Vagina (tissue), 2 donors: Measurements from ENCODE around the gene CASQ1. TPM values are rescaled to one million over a fixed set of nuclear protein-coding genes. Genes with fewer than 3 reads are reported as not detected.

Source experiments
- DNase-seq, 2 donors: peaks; one replicate each; pipeline ENCODE4 v3.0.0-alpha.2; 2017; ENCODE audit errors: extremely low spot score in 2 of 2
- H3K27ac ChIP-seq: fragments of 200-600 bp; sonication (generic); one replicate; pipeline ENCODE4 v1.5.1; 2019
- H3K27me3 ChIP-seq: fragments of 200-600 bp; sonication (generic); one replicate; pipeline ENCODE4 v1.5.1; 2019
- H3K36me3 ChIP-seq, 2 donors: fragments of 200-600 bp; sonication (generic); one replicate each; pipeline ENCODE4 v1.5.1; 2017 to 2019
- H3K4me1 ChIP-seq: fragments of 200-600 bp; sonication (generic); one replicate; pipeline ENCODE4 v1.5.1; 2019
- H3K4me3 ChIP-seq, 2 donors: fragments of 200-600 bp; sonication (generic); 1 replicate in 1 of 2; 2 replicates in 1 of 2; pipeline ENCODE4 v1.5.1; 2016 to 2019
- H3K9me3 ChIP-seq: fragments of 200-600 bp; sonication (generic); one replicate; pipeline ENCODE4 v1.5.1; 2019
- POLR2A ChIP-seq, 2 donors: fragments of 450-650 bp; IDR thresholded peaks; one replicate each; pipeline ENCODE4 v1.6.1; 2017; ENCODE audit warnings: antibody characterized with exemption in 2 of 2, mild to moderate bottlenecking in 2 of 2, moderate library complexity in 2 of 2
- POLR2AphosphoS5 ChIP-seq, 2 donors: sonication (generic); formaldehyde crosslinking; IDR thresholded peaks; one replicate each; pipeline ENCODE4 v1.9.0; 2017; ENCODE audit warnings: antibody characterized with exemption in 2 of 2, mild to moderate bottlenecking in 2 of 2, low read depth in 1 of 2; ENCODE audit not compliant: insufficient read depth in 1 of 2
- intact Hi-C: fragments of 100-400 bp; cut with DNase I; formaldehyde crosslinking; loops from one replicate; pipeline ENCODE4 v1.15.1; 2023
- total RNA-seq: library from RNA; depleted of rRNA; stranded (reverse); fragments of >200 nt; gene quantifications from one replicate; pipeline ENCODE4 v1.2.3, GENCODE V29; 2016
- TF ChIP-seq, protein P1 (sequence below), 3 experiments: fragments of 450-650 bp in 2 of 3; fragments of 200-600 bp in 1 of 3; sonication (generic) in 1 of 3; IDR thresholded peaks; one replicate each; pipeline ENCODE4 v1.5.1; 2017 to 2019; ENCODE audit warnings: antibody characterized with exemption in 3 of 3, mild to moderate bottlenecking in 2 of 3, moderate library complexity in 2 of 3

CASQ1 gene
- total RNA-seq, 1 donor from 2014 or later, result not detected

DNA sequence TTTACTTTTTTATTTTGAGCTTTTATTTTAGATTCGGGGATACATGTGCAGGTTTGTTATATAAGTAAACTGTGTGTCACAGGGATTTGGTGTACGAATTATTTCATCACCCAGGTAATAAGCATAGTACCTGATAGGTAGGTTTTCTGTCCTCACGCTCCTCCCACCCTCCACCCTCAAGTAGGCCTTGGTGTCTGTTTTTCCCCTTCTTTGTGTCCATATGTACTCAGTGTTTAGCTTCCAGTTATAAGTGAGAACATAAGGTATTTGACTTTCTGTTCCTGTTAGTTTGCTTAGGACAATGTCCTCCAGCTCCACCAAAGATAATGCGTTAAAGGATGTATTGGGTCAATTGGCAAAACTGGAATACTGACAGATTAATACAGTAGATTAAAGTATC is 33.2 kb upstream of the CASQ1 start:
- Histone ChIP-seq H3K4me3 (no peak overlapping the region), H3K4me1 (no peaks in the 10 kb centered on the region), H3K9me3 (no peaks in the 10 kb centered on the region), H3K27me3 (no peaks in the 10 kb centered on the region), H3K36me3 (no peaks in the 10 kb centered on the region), H3K27ac (no peak overlapping the region)
- TF ChIP-seq, protein P1, sequence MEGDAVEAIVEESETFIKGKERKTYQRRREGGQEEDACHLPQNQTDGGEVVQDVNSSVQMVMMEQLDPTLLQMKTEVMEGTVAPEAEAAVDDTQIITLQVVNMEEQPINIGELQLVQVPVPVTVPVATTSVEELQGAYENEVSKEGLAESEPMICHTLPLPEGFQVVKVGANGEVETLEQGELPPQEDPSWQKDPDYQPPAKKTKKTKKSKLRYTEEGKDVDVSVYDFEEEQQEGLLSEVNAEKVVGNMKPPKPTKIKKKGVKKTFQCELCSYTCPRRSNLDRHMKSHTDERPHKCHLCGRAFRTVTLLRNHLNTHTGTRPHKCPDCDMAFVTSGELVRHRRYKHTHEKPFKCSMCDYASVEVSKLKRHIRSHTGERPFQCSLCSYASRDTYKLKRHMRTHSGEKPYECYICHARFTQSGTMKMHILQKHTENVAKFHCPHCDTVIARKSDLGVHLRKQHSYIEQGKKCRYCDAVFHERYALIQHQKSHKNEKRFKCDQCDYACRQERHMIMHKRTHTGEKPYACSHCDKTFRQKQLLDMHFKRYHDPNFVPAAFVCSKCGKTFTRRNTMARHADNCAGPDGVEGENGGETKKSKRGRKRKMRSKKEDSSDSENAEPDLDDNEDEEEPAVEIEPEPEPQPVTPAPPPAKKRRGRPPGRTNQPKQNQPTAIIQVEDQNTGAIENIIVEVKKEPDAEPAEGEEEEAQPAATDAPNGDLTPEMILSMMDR (IDR thresholded peaks at IDR 0.05), result no peak
- TF ChIP-seq POLR2AphosphoS5 (IDR thresholded peaks at IDR 0.05; ENCODE audit: insufficient read depth in 1 of 2, low read depth in 1 of 2) (no peak), POLR2A (IDR thresholded peaks at IDR 0.05) (no peak)
- DNase-seq, result no peak
- intact Hi-C loops, result loop anchor here (5.0 kb wide), 1 partner anchor 695 kb away; no protein-coding TSS in a partner anchor

DNA sequence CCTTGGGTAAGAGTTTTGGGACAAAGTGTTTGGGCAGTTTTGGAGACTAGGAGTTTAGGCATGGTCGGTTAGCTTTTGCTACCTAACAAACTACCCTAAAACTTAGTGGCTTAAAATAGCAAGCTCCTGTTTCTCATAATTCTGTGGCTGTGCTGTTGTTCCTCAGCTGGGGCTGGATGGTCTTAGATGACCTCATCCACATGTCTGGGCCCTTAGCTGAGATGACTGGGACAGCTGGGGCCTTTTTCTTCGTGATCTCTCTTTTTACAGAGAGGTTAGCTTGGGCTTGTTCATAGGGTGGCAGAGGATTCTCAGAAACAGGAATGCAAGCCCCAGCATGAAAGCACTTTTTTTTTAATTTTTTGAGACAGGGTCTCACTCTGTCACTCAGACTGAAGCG is 32.3 kb upstream of the CASQ1 start:
- Histone ChIP-seq H3K4me3 (no peak overlapping the region), H3K36me3 (no peaks in the 10 kb centered on the region), H3K27me3 (no peaks in the 10 kb centered on the region), H3K9me3 (no peaks in the 10 kb centered on the region), H3K27ac (no peak overlapping the region), H3K4me1 (no peaks in the 10 kb centered on the region)
- DNase-seq, result no peak
- TF ChIP-seq POLR2A (IDR thresholded peaks at IDR 0.05) (no peak), POLR2AphosphoS5 (IDR thresholded peaks at IDR 0.05; ENCODE audit: insufficient read depth in 1 of 2, low read depth in 1 of 2) (no peak)
- TF ChIP-seq, protein P1 (IDR thresholded peaks at IDR 0.05), result no peak
- intact Hi-C loops, result loop anchor here (5.0 kb wide), 1 partner anchor 694 kb away; no protein-coding TSS in a partner anchor

DNA sequence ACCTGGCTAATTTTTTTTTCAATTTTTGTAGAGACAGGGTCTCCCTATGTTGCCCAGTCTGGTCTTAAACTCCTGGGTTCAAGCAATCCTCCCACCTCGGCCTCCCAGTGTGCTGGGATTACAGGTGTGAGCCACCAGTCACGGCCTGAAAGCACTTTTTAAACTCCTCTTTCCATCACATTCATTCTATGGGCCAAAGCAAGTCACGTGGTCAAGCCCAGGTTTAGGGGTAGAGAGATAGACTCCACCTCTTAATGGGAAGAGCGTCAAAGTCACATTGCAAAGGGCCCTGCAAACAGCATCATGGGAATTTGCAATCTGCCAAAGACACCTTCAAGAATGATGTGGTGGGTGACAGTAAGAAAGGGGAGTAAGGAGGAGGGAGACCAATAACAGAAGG is 31.8 kb upstream of the CASQ1 start:
- Histone ChIP-seq H3K9me3 (no peaks in the 10 kb centered on the region), H3K36me3 (no peaks in the 10 kb centered on the region), H3K4me1 (no peaks in the 10 kb centered on the region), H3K27me3 (no peaks in the 10 kb centered on the region), H3K4me3 (no peak overlapping the region), H3K27ac (no peak overlapping the region)
- intact Hi-C loops, result loop anchor here (5.0 kb wide), 1 partner anchor 694 kb away; no protein-coding TSS in a partner anchor
- DNase-seq, result no peak
- TF ChIP-seq POLR2AphosphoS5 (IDR thresholded peaks at IDR 0.05; ENCODE audit: insufficient read depth in 1 of 2, low read depth in 1 of 2) (no peak), POLR2A (IDR thresholded peaks at IDR 0.05) (no peak)
- TF ChIP-seq, protein P1 (IDR thresholded peaks at IDR 0.05), result no peak

DNA sequence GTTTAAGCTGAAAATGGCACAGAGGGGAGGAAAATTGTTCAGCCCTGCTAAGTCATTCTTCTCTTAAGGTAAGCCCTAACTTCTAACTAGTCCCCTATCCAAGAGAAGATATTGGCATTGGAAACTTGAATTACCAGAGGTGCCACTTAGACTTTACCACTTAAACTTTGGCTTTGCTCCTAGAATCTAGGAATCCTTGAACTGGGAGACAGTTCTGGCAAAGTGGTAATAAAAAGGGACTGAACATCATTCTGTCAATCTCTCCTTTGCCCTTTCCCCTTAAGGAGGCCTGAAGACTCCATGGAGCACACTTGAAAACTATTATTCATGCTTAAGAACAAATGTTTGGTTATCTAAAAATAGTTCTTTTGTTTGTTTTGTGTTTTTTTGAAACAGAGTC is 30.5 kb upstream of the CASQ1 start:
- no peaks in the 10 kb centered on the region for H3K36me3 ChIP-seq
- intact Hi-C loops, result loop anchor here (5.0 kb wide), 1 partner anchor 692 kb away; no protein-coding TSS in a partner anchor

More for the DNA sequence above, 30.5 kb upstream of the CASQ1 start:
- Histone ChIP-seq H3K4me1 (no peaks in the 10 kb centered on the region), H3K27ac (no peak overlapping the region), H3K9me3 (no peaks in the 10 kb centered on the region), H3K27me3 (no peaks in the 10 kb centered on the region), H3K4me3 (no peak overlapping the region)
- no peak for DNase-seq
- TF ChIP-seq POLR2AphosphoS5 (IDR thresholded peaks at IDR 0.05; ENCODE audit: insufficient read depth in 1 of 2, low read depth in 1 of 2) (no peak), POLR2A (IDR thresholded peaks at IDR 0.05) (no peak)
- TF ChIP-seq, protein P1 (IDR thresholded peaks at IDR 0.05), result no peak
